Fibroblast of skin of scalp (primary cell): ENCODE results near the gene PSEN1.

Experiments
- DNase-seq: peaks from one replicate; pipeline ENCODE4 v3.0.0-alpha.2; 2013

PSEN1 gene

GRCh38 chr14:73220634-73221033 is 84.3 kb downstream of the PSEN1 start:
- DNase-seq = no peak

- peak; percentile 62 for DNase-seq
Measured at GRCh38 chr14:73221945-73222344, 85.6 kb downstream of the PSEN1 start.

- DNase-seq = no peak
Measured at GRCh38 chr14:73223049-73223448, 86.7 kb downstream of the PSEN1 start.

GRCh38 chr14:73225496-73225895 is 89.2 kb downstream of the PSEN1 start:
- DNase-seq = no peak

- peak; percentile 80 for DNase-seq
Measured at GRCh38 chr14:73227812-73228781, 91.8 kb downstream of the PSEN1 start.

GRCh38 chr14:73230051-73230450 is 93.7 kb downstream of the PSEN1 start:
- no peak for DNase-seq

GRCh38 chr14:73231981-73232851 is 95.9 kb downstream of the PSEN1 start:
- DNase-seq = no peak

- DNase-seq = no peak
Measured at GRCh38 chr14:73232984-73233383, 96.7 kb downstream of the PSEN1 start.

- DNase-seq = no peak
Measured at GRCh38 chr14:73233564-73233963, 97.3 kb downstream of the PSEN1 start.

GRCh38 chr14:73234029-73234428 is 97.7 kb downstream of the PSEN1 start:
- DNase-seq = no peak

- DNase-seq = no peak
Measured at GRCh38 chr14:73234586-73235394, 98.5 kb downstream of the PSEN1 start.

GRCh38 chr14:73235531-73236155 is 99.3 kb downstream of the PSEN1 start:
- no peak for DNase-seq

GRCh38 chr14:73236157-73236556 is 99.8 kb downstream of the PSEN1 start:
- no peak for DNase-seq

GRCh38 chr14:73236752-73237218 is 100.5 kb downstream of the PSEN1 start:
- no peak for DNase-seq

GRCh38 chr14:73237219-73237785 is 101.0 kb downstream of the PSEN1 start, which contains the start of gene PAPLN:
Gene PAPLN, plus strand, starts transcription at chr14:73237506. Its CDS starts 2,273 bp downstream, at chr14:73239779.
- no peak for DNase-seq

- DNase-seq = no peak
Measured at GRCh38 chr14:73237786-73238423, 101.6 kb downstream of the PSEN1 start.

GRCh38 chr14:73238424-73238852 is 102.1 kb downstream of the PSEN1 start:
- DNase-seq = peak; percentile 91

GRCh38 chr14:73238941-73239340 is 102.6 kb downstream of the PSEN1 start:
- DNase-seq = no peak

- peak; percentile 73 for DNase-seq
Measured at GRCh38 chr14:73239393-73240241, 103.3 kb downstream of the PSEN1 start.
